Vagina (tissue), 2 donors: ENCODE results near the gene PRKAR1B.

ENCODE experiments used
- POLR2A ChIP-seq, 2 donors: fragments of 450-650 bp; IDR thresholded peaks; one replicate each; pipeline ENCODE4 v1.6.1; 2017; ENCODE audit warnings: antibody characterized with exemption in 2 of 2, mild to moderate bottlenecking in 2 of 2, moderate library complexity in 2 of 2
- POLR2AphosphoS5 ChIP-seq, 2 donors: sonication (generic); formaldehyde crosslinking; IDR thresholded peaks; one replicate each; pipeline ENCODE4 v1.9.0; 2017; ENCODE audit warnings: antibody characterized with exemption in 2 of 2, mild to moderate bottlenecking in 2 of 2, low read depth in 1 of 2; ENCODE audit not compliant: insufficient read depth in 1 of 2
- TF ChIP-seq, protein P1 (sequence below), 3 experiments: fragments of 450-650 bp in 2 of 3; fragments of 200-600 bp in 1 of 3; sonication (generic) in 1 of 3; IDR thresholded peaks; one replicate each; pipeline ENCODE4 v1.5.1; 2017 to 2019; ENCODE audit warnings: antibody characterized with exemption in 3 of 3, mild to moderate bottlenecking in 2 of 3, moderate library complexity in 2 of 3

- TF ChIP-seq POLR2A (IDR thresholded peaks at IDR 0.05): no peak
- TF ChIP-seq, protein P1, sequence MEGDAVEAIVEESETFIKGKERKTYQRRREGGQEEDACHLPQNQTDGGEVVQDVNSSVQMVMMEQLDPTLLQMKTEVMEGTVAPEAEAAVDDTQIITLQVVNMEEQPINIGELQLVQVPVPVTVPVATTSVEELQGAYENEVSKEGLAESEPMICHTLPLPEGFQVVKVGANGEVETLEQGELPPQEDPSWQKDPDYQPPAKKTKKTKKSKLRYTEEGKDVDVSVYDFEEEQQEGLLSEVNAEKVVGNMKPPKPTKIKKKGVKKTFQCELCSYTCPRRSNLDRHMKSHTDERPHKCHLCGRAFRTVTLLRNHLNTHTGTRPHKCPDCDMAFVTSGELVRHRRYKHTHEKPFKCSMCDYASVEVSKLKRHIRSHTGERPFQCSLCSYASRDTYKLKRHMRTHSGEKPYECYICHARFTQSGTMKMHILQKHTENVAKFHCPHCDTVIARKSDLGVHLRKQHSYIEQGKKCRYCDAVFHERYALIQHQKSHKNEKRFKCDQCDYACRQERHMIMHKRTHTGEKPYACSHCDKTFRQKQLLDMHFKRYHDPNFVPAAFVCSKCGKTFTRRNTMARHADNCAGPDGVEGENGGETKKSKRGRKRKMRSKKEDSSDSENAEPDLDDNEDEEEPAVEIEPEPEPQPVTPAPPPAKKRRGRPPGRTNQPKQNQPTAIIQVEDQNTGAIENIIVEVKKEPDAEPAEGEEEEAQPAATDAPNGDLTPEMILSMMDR (IDR thresholded peaks at IDR 0.05): no peak
- TF ChIP-seq POLR2AphosphoS5 (IDR thresholded peaks at IDR 0.05; ENCODE audit: insufficient read depth in 1 of 2, low read depth in 1 of 2): no peak
These were observed 99.2 kb downstream of the PRKAR1B start for GRCh38 chr7:627661-628401.
